Neuronal stem cell (in vitro differentiated cells): Measurements from ENCODE around the gene SS18L1.

Source experiments
- DNase-seq: peaks from one replicate; pipeline ENCODE4 v3.0.0-alpha.2; 2013; ENCODE audit warnings: low spot score
- H2AFZ ChIP-seq: one replicate; pipeline ENCODE4 v1.6.1; 2013; ENCODE audit warnings: mild to moderate bottlenecking, low read length, inconsistent platforms
- H2AK5ac ChIP-seq: 2 replicates; pipeline ENCODE4 v1.6.1; 2013; ENCODE audit warnings: low read depth, mild to moderate bottlenecking, inconsistent platforms, low read length, moderate library complexity, mixed read lengths
- H2BK120ac ChIP-seq: 2 replicates; pipeline ENCODE4 v1.6.1; 2013; ENCODE audit warnings: low read depth, mild to moderate bottlenecking, inconsistent platforms, low read length, moderate library complexity, mixed read lengths
- H2BK12ac ChIP-seq: one replicate; pipeline ENCODE4 v1.6.1; 2013; ENCODE audit warnings: low read length, inconsistent platforms
- H2BK15ac ChIP-seq: 2 replicates; pipeline ENCODE4 v1.6.1; 2013; ENCODE audit warnings: mild to moderate bottlenecking, low read length, inconsistent platforms, mixed read lengths
- H2BK5ac ChIP-seq: one replicate; pipeline ENCODE4 v1.6.1; 2013; ENCODE audit warnings: inconsistent platforms, mild to moderate bottlenecking, low read length, moderate library complexity
- H3K14ac ChIP-seq: one replicate; pipeline ENCODE4 v1.6.1; 2013; ENCODE audit warnings: low read length, inconsistent platforms
- H3K18ac ChIP-seq: 2 replicates; pipeline ENCODE4 v1.6.1; 2013; ENCODE audit warnings: low read length, inconsistent platforms
- H3K23ac ChIP-seq: 2 replicates; pipeline ENCODE4 v1.6.1; 2013; ENCODE audit warnings: low read depth, mild to moderate bottlenecking, mixed read lengths, low read length, inconsistent platforms; ENCODE audit not compliant: poor library complexity
- H3K27ac ChIP-seq: replicated peaks from 3 replicates; pipeline ENCODE4 v1.5.1; 2013; ENCODE audit warnings: low read length, inconsistent platforms
- H3K27me3 ChIP-seq, 3 experiments: 2 replicates each; pipeline ENCODE4 v1.6.1; 2013; ENCODE audit warnings: low read length in 3 of 3, mild to moderate bottlenecking in 2 of 3, inconsistent platforms in 1 of 3, low read depth in 1 of 3, mixed read lengths in 1 of 3, moderate library complexity in 1 of 3; ENCODE audit not compliant: control insufficient read depth in 3 of 3, insufficient read depth in 3 of 3
- H3K36me3 ChIP-seq, 2 donors: replicated peaks in 1 of 2; 2 replicates each; pipeline ENCODE4 v1.6.1; 2013; ENCODE audit warnings: low read length in 2 of 2; ENCODE audit not compliant: control insufficient read depth in 2 of 2, insufficient read depth in 2 of 2
- H3K4ac ChIP-seq: 2 replicates; pipeline ENCODE4 v1.6.1; 2013; ENCODE audit warnings: inconsistent platforms, mild to moderate bottlenecking, low read length, moderate library complexity
- H3K4me1 ChIP-seq, 2 donors: 1 replicate in 1 of 2; 2 replicates in 1 of 2; pipeline ENCODE4 v1.6.1; 2013; ENCODE audit warnings: low read length in 2 of 2, low read depth in 1 of 2; ENCODE audit not compliant: control insufficient read depth in 2 of 2, insufficient read depth in 1 of 2
- H3K4me2 ChIP-seq: one replicate; pipeline ENCODE4 v1.6.1; 2013; ENCODE audit warnings: mild to moderate bottlenecking, low read length, inconsistent platforms; ENCODE audit not compliant: insufficient read depth, poor library complexity, severe bottlenecking
- H3K4me3 ChIP-seq, 2 donors: 2 replicates each; pipeline ENCODE4 v1.5.1; 2013; ENCODE audit warnings: low read length in 2 of 2, mild to moderate bottlenecking in 2 of 2, inconsistent platforms in 1 of 2, moderate library complexity in 1 of 2
- H3K79me1 ChIP-seq: one replicate; pipeline ENCODE4 v1.6.1; 2013; ENCODE audit warnings: low read depth, mild to moderate bottlenecking, inconsistent platforms, low read length, moderate library complexity
- H3K9ac ChIP-seq: one replicate; pipeline ENCODE4 v1.6.1; 2013; ENCODE audit warnings: mild to moderate bottlenecking, low read depth, low read length, inconsistent platforms; ENCODE audit not compliant: poor library complexity
- H3K9me3 ChIP-seq, 2 donors: replicated peaks in 1 of 2; 2 replicates each; pipeline versions ENCODE3 to v1.6.1; 2013; ENCODE audit warnings: low read length in 2 of 2, mild to moderate bottlenecking in 2 of 2, inconsistent platforms in 1 of 2, low read depth in 1 of 2, mixed read lengths in 1 of 2, moderate library complexity in 1 of 2; ENCODE audit not compliant: control insufficient read depth in 2 of 2, insufficient read depth in 1 of 2
- H4K8ac ChIP-seq: one replicate; pipeline ENCODE4 v1.6.1; 2013; ENCODE audit warnings: low read depth, mild to moderate bottlenecking, inconsistent platforms, low read length, moderate library complexity
- H4K91ac ChIP-seq: one replicate; pipeline ENCODE4 v1.6.1; 2013; ENCODE audit warnings: low read length, low read depth, mild to moderate bottlenecking, inconsistent platforms; ENCODE audit not compliant: poor library complexity
- WGBS, 2 donors: extraction: QIAGEN DNeasy Blood & Tissue Kit; methylation state at CpG; one replicate each; pipeline ENCODE4 v1.1.7; 2013; ENCODE audit warnings: missing lambda C conversion rate in 2 of 2, mixed read lengths in 1 of 2; ENCODE audit not compliant: insufficient read length in 2 of 2, insufficient replicate concordance in 1 of 2; ENCODE audit errors: extremely low coverage in 2 of 2; 5-methylcytosine and 5-hydroxymethylcytosine counted together

Gene SS18L1

DNA sequence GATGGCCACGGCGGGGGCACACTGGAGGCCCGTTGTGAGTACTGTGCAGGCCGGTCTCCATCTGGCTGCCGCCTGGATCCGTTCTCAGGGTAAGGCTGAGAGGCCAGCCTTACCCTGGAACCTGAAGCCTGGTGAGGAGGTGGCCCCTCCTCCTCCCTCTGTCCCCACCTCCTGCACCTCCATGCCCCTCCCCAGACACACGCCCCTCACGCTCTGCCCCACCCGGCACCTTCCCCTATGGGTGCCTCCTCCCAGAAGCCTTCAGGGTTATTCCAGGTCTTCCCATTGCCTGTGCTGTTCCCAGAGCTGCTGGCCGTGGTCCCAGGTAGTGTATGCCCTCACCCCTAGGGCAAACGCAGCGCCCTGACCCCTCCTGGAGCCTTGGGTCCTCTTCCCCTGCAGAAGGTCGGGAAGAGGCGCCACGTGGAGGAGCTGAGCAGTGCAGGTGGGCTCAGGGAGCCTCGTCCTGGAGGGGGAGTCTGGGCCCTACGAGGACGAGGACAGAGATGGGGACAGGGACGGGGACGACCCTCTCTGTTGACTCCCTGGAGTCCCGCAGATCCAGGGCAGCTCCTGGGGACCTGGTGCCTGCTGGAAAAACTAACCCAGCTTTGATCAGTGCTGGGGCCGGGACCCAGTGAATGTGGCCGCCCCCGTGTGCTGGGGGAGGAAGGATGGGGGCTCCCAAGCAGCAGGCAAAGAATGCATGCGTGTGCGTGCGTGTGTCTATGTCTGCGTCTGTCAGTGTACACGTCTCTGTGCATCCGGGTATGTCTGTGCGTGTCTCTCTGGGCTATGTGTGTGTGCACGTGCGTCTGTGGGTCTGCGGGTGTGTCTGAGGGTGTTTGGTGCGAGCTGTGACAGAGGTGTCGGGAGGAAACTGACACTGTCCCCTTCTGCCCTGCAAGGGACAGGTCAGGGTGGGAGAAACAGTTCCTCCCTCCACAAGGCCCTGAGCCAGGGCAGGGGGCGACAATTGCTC lies 84.7 kb downstream of the SS18L1 start:
- WGBS, 2 donors: no CpG with 5 or more reads among the region's 37 CpGs
- no peak overlapping the region for H4K91ac ChIP-seq

DNA sequence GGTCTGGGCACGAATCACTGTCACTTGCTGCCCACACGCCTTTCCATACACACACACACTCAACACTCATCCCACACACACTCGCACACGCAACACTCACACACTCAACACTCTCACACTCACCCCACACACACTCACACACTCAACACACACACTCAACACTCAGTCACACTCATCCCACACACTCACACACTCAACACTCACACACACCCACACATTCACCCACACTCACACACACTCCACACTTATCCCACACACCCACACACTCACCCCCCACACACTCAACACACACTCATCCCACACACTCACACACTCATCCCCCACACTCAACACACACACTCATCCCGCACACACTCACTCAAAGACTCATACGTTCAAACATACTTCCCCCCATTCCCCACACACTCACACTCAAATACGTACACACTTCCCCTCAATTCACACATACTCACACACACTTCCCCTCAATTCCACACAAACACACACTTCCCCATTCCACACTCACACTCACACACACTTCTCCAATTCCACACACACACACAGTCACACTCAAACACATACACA lies 85.5 kb downstream of the SS18L1 start:
- Histone ChIP-seq H2AFZ (no peak overlapping the region), H4K91ac (no peak overlapping the region), H3K4me3 (peak overlapping the region in 1 of 2 donors; percentile 67), H2AK5ac (no peak overlapping the region), H3K4me1 (peaks cover 2 to 5% of the 10 kb centered on the region in 2 donors), H2BK12ac (peak overlapping the region; percentile 2), H4K8ac (no peak overlapping the region), H3K14ac (no peak overlapping the region), H3K9ac (no peak overlapping the region), H2BK120ac (no peak overlapping the region), H3K27me3 (peaks cover 0 to 39% (median 0%) of the 10 kb centered on the region in 3 experiments), H2BK5ac (no peak overlapping the region), H3K36me3 (no peaks in the 10 kb centered on the region), H2BK15ac (no peak overlapping the region), H3K18ac (no peak overlapping the region), H3K23ac (no peak overlapping the region), H3K79me1 (no peaks in the 10 kb centered on the region), H3K27ac (no peak overlapping the region), H3K4ac (no peak overlapping the region), H3K9me3 (peaks cover 0 to 7% of the 10 kb centered on the region in 2 donors), H3K4me2 (no peak overlapping the region)
- 100% methylated on average over 5 of the region's 7 CpGs for WGBS, 2 donors
- DNase-seq: no peak

More for the DNA sequence above, 84.7 kb downstream of the SS18L1 start:
- Histone ChIP-seq H3K4me1 (peaks cover 2 to 5% of the 10 kb centered on the region in 2 donors), H3K9me3 (peaks cover 0 to 7% of the 10 kb centered on the region in 2 donors), H3K14ac (peak overlapping the region; percentile 92), H3K27me3 (peaks cover 0 to 47% (median 0%) of the 10 kb centered on the region in 3 experiments), H2BK15ac (peak overlapping the region; percentile 99), H2BK5ac (peak overlapping the region; percentile 89), H3K27ac (no peak overlapping the region), H2AFZ (no peak overlapping the region), H3K18ac (peak overlapping the region; percentile 92), H2BK120ac (no peak overlapping the region), H2BK12ac (peak overlapping the region; percentile 69), H3K23ac (peak overlapping the region; percentile 83), H3K79me1 (no peaks in the 10 kb centered on the region), H3K4ac (no peak overlapping the region), H2AK5ac (peak overlapping the region; percentile 94), H3K4me2 (no peak overlapping the region), H4K8ac (no peak overlapping the region), H3K4me3 (peak overlapping the region in 1 of 2 donors; percentile 67), H3K9ac (peak overlapping the region; percentile 40), H3K36me3 (no peaks in the 10 kb centered on the region)
- no peak for DNase-seq

DNA sequence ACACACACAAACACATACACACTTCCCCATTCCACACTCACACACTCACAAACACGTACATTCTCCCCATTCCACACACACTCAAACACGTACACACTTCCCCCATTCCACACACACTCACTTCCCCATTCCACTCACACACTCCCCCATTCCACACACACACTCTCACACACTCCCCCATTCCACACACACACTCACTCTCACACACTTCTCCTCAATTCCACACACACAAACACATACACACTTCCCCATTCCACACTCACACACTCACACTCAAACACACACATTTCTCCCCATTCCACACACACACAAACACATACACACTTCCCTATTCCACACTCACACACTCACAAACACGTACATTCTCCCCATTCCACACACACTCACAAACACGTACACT lies 86.1 kb downstream of the SS18L1 start:
- peak overlapping the region; percentile 51 for H3K9ac ChIP-seq
- no peak overlapping the region for H3K27ac ChIP-seq
- H2BK15ac ChIP-seq: no peak overlapping the region
- H4K91ac ChIP-seq: peak overlapping the region; percentile 34
- H3K9me3 ChIP-seq: peaks cover 0 to 7% of the 10 kb centered on the region in 2 donors
- H3K18ac ChIP-seq: no peak overlapping the region
- H2BK12ac ChIP-seq: no peak overlapping the region
- H3K4me1 ChIP-seq: peaks cover 5 to 8% of the 10 kb centered on the region in 2 donors
- H2BK120ac ChIP-seq: no peak overlapping the region
- no peak overlapping the region for H2AFZ ChIP-seq
- no peaks in the 10 kb centered on the region for H3K79me1 ChIP-seq
- H3K4me3 ChIP-seq: peak overlapping the region in 1 of 2 donors; percentile 56
- H4K8ac ChIP-seq: no peak overlapping the region
- H3K4ac ChIP-seq: no peak overlapping the region
- DNase-seq: no peak
- H2BK5ac ChIP-seq: no peak overlapping the region
- H3K4me2 ChIP-seq: no peak overlapping the region
- no peak overlapping the region for H3K14ac ChIP-seq
- no peaks in the 10 kb centered on the region for H3K36me3 ChIP-seq
- no peak overlapping the region for H2AK5ac ChIP-seq
- H3K23ac ChIP-seq: no peak overlapping the region
- H3K27me3 ChIP-seq: peaks cover 0 to 33% (median 0%) of the 10 kb centered on the region in 3 experiments
- WGBS, 2 donors: 100% methylated on average over 4 of the region's 4 CpGs

DNA sequence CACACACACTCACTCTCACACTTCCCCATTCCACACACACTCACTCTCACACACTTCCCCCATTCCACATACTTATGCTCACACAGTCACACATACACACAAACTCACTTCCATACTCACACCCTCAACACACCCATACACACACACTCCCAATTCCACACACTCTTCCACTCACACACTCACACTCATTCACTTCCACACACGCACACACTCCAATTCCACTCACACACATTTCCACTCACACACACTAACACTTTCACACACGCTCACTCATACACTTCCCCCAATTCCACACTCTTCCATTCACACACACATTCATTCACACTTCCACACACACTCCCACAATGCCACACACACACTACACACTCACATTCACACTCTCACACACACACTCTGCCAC lies 86.7 kb downstream of the SS18L1 start:
- 100% methylated on average over 2 of the region's 2 CpGs for WGBS, 2 donors
- peaks cover 0 to 27% (median 0%) of the 10 kb centered on the region in 3 experiments for H3K27me3 ChIP-seq

More for the DNA sequence above, 86.7 kb downstream of the SS18L1 start:
- Histone ChIP-seq H2AFZ (no peak overlapping the region), H3K4me2 (no peak overlapping the region), H3K14ac (no peak overlapping the region), H3K18ac (no peak overlapping the region), H4K8ac (no peak overlapping the region), H2BK120ac (no peak overlapping the region), H3K4me3 (peak overlapping the region in 1 of 2 donors; percentile 49), H2BK5ac (no peak overlapping the region), H3K4me1 (peaks cover 10 to 14% of the 10 kb centered on the region in 2 donors), H3K27ac (no peak overlapping the region), H3K23ac (peak overlapping the region; percentile 16), H2AK5ac (no peak overlapping the region), H2BK12ac (no peak overlapping the region), H3K36me3 (no peaks in the 10 kb centered on the region), H3K4ac (peak overlapping the region; percentile 8), H4K91ac (no peak overlapping the region), H2BK15ac (no peak overlapping the region), H3K79me1 (no peaks in the 10 kb centered on the region), H3K9me3 (peaks cover 0 to 7% of the 10 kb centered on the region in 2 donors), H3K9ac (peak overlapping the region; percentile 77)
- DNase-seq: no peak
